ACHN (cell line): ENCODE data around the gene OCIAD1.
"Not testable (repeated sequence)": the region's sequence is repeated elsewhere in the genome, so short reads cannot be mapped to it uniquely, and the experiment has no call there.

Experiments used
- DNase-seq: peaks from one replicate; pipeline ENCODE4 v3.0.0-alpha.2; 2015
- in situ Hi-C: cut with HindIII; loops from 2 replicates; pipeline ENCODE4 v1.10.0; 2017; ENCODE audit warnings: low sequenced_read_pairs, low pct_ligation_motif_present, low pct_unique_long_range_greater_than_20kb

Gene OCIAD1

GRCh38 chr4:48830706-48831531, at the start of gene OCIAD1:
Gene OCIAD1 (plus strand): TSS chr4:48831088. CDS start chr4:48832625, 1,537 bp downstream.
- in situ Hi-C loops, result loop anchor here (25.0 kb wide), 1 partner anchor 131 kb away; no protein-coding TSS in a partner anchor
- peak; percentile 99 for DNase-seq

GRCh38 chr4:48781968-48782367, 48.9 kb upstream of the OCIAD1 start:
- DNase-seq, result no peak
- in situ Hi-C loops, result no loop called here

GRCh38 chr4:48785302-48785701, 45.6 kb upstream of the OCIAD1 start:
- in situ Hi-C loops, result no loop called here
- DNase-seq, result no peak

- in situ Hi-C loops, result no loop called here
- no peak for DNase-seq
Observed at GRCh38 chr4:48786549-48786948, 44.3 kb upstream of the OCIAD1 start.

- in situ Hi-C loops, result no loop called here
- no peak for DNase-seq
Observed at GRCh38 chr4:48787056-48787455, 43.8 kb upstream of the OCIAD1 start.

- DNase-seq, result no peak
- in situ Hi-C loops, result no loop called here
Observed at GRCh38 chr4:48790561-48790960, 40.3 kb upstream of the OCIAD1 start.

- DNase-seq, result no peak
- in situ Hi-C loops, result no loop called here
Observed at GRCh38 chr4:48791313-48791712, 39.6 kb upstream of the OCIAD1 start.

GRCh38 chr4:48792348-48793006, 38.4 kb upstream of the OCIAD1 start:
- in situ Hi-C loops, result no loop called here
- DNase-seq, result no peak

GRCh38 chr4:48795108-48795507, 35.8 kb upstream of the OCIAD1 start:
- no peak for DNase-seq
- in situ Hi-C loops, result no loop called here

GRCh38 chr4:48796191-48796926, 34.5 kb upstream of the OCIAD1 start:
- no peak for DNase-seq
- in situ Hi-C loops, result no loop called here

GRCh38 chr4:48796927-48797679, 33.8 kb upstream of the OCIAD1 start:
- DNase-seq, result no peak
- in situ Hi-C loops, result no loop called here

GRCh38 chr4:48798117-48798516, 32.8 kb upstream of the OCIAD1 start:
- DNase-seq, result no peak
- in situ Hi-C loops, result no loop called here

- in situ Hi-C loops, result no loop called here
- DNase-seq, result no peak
Observed at GRCh38 chr4:48799157-48799556, 31.7 kb upstream of the OCIAD1 start.

- in situ Hi-C loops, DNase-seq: not testable (repeated sequence)
Observed at GRCh38 chr4:48800155-48800554, 30.7 kb upstream of the OCIAD1 start.

GRCh38 chr4:48801016-48801715, 29.7 kb upstream of the OCIAD1 start:
- DNase-seq, result no peak
- in situ Hi-C loops, result no loop called here

- DNase-seq, result no peak
- in situ Hi-C loops, result no loop called here
Observed at GRCh38 chr4:48804584-48805301, 26.1 kb upstream of the OCIAD1 start.

- in situ Hi-C loops, result no loop called here
- no peak for DNase-seq
Observed at GRCh38 chr4:48812866-48813265, 18.0 kb upstream of the OCIAD1 start.
